ENCODE data around the gene ADAMTS15. TPM values are rescaled to one million over a fixed set of nuclear protein-coding genes. Genes with fewer than 3 reads are reported as not detected.
A peak's percentile ranks its signal among the peaks of the same experiment; 100 is the strongest.

ADAMTS15 gene
- total and polyA plus RNA-seq, 2 experiments from 2014 or later: 2.2 to 12.9 TPM

GRCh38 chr11:130518164-130518680, 69.8 kb downstream of the ADAMTS15 start:
- H3K4me3 ChIP-seq: no peak overlapping the region
- TF ChIP-seq, protein P1, sequence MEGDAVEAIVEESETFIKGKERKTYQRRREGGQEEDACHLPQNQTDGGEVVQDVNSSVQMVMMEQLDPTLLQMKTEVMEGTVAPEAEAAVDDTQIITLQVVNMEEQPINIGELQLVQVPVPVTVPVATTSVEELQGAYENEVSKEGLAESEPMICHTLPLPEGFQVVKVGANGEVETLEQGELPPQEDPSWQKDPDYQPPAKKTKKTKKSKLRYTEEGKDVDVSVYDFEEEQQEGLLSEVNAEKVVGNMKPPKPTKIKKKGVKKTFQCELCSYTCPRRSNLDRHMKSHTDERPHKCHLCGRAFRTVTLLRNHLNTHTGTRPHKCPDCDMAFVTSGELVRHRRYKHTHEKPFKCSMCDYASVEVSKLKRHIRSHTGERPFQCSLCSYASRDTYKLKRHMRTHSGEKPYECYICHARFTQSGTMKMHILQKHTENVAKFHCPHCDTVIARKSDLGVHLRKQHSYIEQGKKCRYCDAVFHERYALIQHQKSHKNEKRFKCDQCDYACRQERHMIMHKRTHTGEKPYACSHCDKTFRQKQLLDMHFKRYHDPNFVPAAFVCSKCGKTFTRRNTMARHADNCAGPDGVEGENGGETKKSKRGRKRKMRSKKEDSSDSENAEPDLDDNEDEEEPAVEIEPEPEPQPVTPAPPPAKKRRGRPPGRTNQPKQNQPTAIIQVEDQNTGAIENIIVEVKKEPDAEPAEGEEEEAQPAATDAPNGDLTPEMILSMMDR (IDR thresholded peaks at IDR 0.05; ENCODE audit: low read depth, low read length): no peak
- DNase-seq (ENCODE audit: low read depth in 1 of 2, low spot score in 1 of 2): no peak
- no peaks in the 10 kb centered on the region for H3K27me3 ChIP-seq
- peaks cover 11% of the 10 kb centered on the region for H3K4me1 ChIP-seq (ENCODE audit: low read depth)
- no peaks in the 10 kb centered on the region for H3K36me3 ChIP-seq
- H3K9me3 ChIP-seq (ENCODE audit: low read depth): no peaks in the 10 kb centered on the region
- no peak overlapping the region for H3K27ac ChIP-seq

- no peaks in the 10 kb centered on the region for H3K27me3 ChIP-seq
- no peaks in the 10 kb centered on the region for H3K36me3 ChIP-seq
- H3K4me3 ChIP-seq: no peak overlapping the region
- H3K27ac ChIP-seq: peak overlapping the region; percentile 58
- TF ChIP-seq, protein P1 (IDR thresholded peaks at IDR 0.05; ENCODE audit: low read depth, low read length): no peak
- DNase-seq (ENCODE audit: low read depth in 1 of 2, low spot score in 1 of 2): no peak
- no peaks in the 10 kb centered on the region for H3K9me3 ChIP-seq (ENCODE audit: low read depth)
- H3K4me1 ChIP-seq (ENCODE audit: low read depth): peaks cover 11% of the 10 kb centered on the region
Observed at GRCh38 chr11:130519128-130519932, 70.9 kb downstream of the ADAMTS15 start.

GRCh38 chr11:130520271-130520671, 71.8 kb downstream of the ADAMTS15 start:
- H3K4me1 ChIP-seq (ENCODE audit: low read depth): peaks cover 11% of the 10 kb centered on the region
- DNase-seq (ENCODE audit: low read depth in 1 of 2, low spot score in 1 of 2): peak in 1 of 2 donors; percentile 57
- H3K9me3 ChIP-seq (ENCODE audit: low read depth): no peaks in the 10 kb centered on the region
- H3K27ac ChIP-seq: peak overlapping the region; percentile 58
- no peak overlapping the region for H3K4me3 ChIP-seq
- no peaks in the 10 kb centered on the region for H3K27me3 ChIP-seq
- H3K36me3 ChIP-seq: no peaks in the 10 kb centered on the region
- TF ChIP-seq, protein P1 (IDR thresholded peaks at IDR 0.05; ENCODE audit: low read depth, low read length): no peak

GRCh38 chr11:130522284-130522961, 74.0 kb downstream of the ADAMTS15 start:
- H3K27me3 ChIP-seq: no peaks in the 10 kb centered on the region
- DNase-seq (ENCODE audit: low read depth in 1 of 2, low spot score in 1 of 2): peak; percentile 93 to 97
- TF ChIP-seq, protein P1 (IDR thresholded peaks at IDR 0.05; ENCODE audit: low read depth, low read length): no peak
- H3K4me1 ChIP-seq (ENCODE audit: low read depth): peaks cover 11% of the 10 kb centered on the region
- no peaks in the 10 kb centered on the region for H3K36me3 ChIP-seq
- no peaks in the 10 kb centered on the region for H3K9me3 ChIP-seq (ENCODE audit: low read depth)
- no peak overlapping the region for H3K4me3 ChIP-seq
- H3K27ac ChIP-seq: peak overlapping the region; percentile 92

- H3K36me3 ChIP-seq: no peaks in the 10 kb centered on the region
- H3K9me3 ChIP-seq (ENCODE audit: low read depth): no peaks in the 10 kb centered on the region
- DNase-seq (ENCODE audit: low read depth in 1 of 2, low spot score in 1 of 2): no peak
- H3K27me3 ChIP-seq: no peaks in the 10 kb centered on the region
- H3K4me1 ChIP-seq (ENCODE audit: low read depth): peaks cover 17% of the 10 kb centered on the region
- TF ChIP-seq, protein P1 (IDR thresholded peaks at IDR 0.05; ENCODE audit: low read depth, low read length): no peak
- peak overlapping the region; percentile 92 for H3K27ac ChIP-seq
- no peak overlapping the region for H3K4me3 ChIP-seq
Observed at GRCh38 chr11:130523166-130523565, 74.7 kb downstream of the ADAMTS15 start.
